Osteocyte (in vitro differentiated cells): ENCODE results near the gene CCDC194. TPM values are rescaled to one million over a fixed set of nuclear protein-coding genes. Genes with fewer than 3 reads are reported as not detected.
A peak's percentile ranks its signal among the peaks of the same experiment; 100 is the strongest.

Source experiments
- DNase-seq: peaks from one replicate; pipeline ENCODE4 v3.0.0; 2021; ENCODE audit warnings: mixed read lengths; ENCODE audit not compliant: unreplicated experiment; ENCODE audit errors: extremely low spot score
- H3K27ac Mint-ChIP-seq: one replicate; pipeline ENCODE4 v1.8.0; 2021; ENCODE audit warnings: mild to moderate bottlenecking, mixed read lengths; ENCODE audit not compliant: unreplicated experiment
- H3K27me3 Mint-ChIP-seq: one replicate; pipeline ENCODE4 v1.8.0; 2021; ENCODE audit warnings: mixed read lengths; ENCODE audit not compliant: unreplicated experiment
- H3K36me3 Mint-ChIP-seq: one replicate; pipeline ENCODE4 v1.8.0; 2021; ENCODE audit warnings: mixed read lengths; ENCODE audit not compliant: unreplicated experiment
- H3K4me1 Mint-ChIP-seq: one replicate; pipeline ENCODE4 v1.8.0; 2021; ENCODE audit warnings: mixed read lengths; ENCODE audit not compliant: unreplicated experiment
- H3K4me3 Mint-ChIP-seq: one replicate; pipeline ENCODE4 v1.8.0; 2021; ENCODE audit warnings: mild to moderate bottlenecking, moderate library complexity, mixed read lengths; ENCODE audit not compliant: unreplicated experiment
- H3K9me3 Mint-ChIP-seq: one replicate; pipeline ENCODE4 v1.8.0; 2021; ENCODE audit warnings: mixed read lengths; ENCODE audit not compliant: unreplicated experiment
- total RNA-seq: library from RNA; stranded (reverse); gene quantifications from 2 replicates; pipeline ENCODE4 v1.2.1, GENCODE V29; 2021
- TF ChIP-seq, protein P1 (sequence below): fragments of 200-600 bp; sonication (generic); IDR thresholded peaks from 2 replicates; pipeline ENCODE4 v1.5.0; 2021; ENCODE audit warnings: antibody characterized with exemption, mild to moderate bottlenecking, moderate library complexity

Gene CCDC194
- total RNA-seq, 1 donor from 2014 or later: not detected

DNA sequence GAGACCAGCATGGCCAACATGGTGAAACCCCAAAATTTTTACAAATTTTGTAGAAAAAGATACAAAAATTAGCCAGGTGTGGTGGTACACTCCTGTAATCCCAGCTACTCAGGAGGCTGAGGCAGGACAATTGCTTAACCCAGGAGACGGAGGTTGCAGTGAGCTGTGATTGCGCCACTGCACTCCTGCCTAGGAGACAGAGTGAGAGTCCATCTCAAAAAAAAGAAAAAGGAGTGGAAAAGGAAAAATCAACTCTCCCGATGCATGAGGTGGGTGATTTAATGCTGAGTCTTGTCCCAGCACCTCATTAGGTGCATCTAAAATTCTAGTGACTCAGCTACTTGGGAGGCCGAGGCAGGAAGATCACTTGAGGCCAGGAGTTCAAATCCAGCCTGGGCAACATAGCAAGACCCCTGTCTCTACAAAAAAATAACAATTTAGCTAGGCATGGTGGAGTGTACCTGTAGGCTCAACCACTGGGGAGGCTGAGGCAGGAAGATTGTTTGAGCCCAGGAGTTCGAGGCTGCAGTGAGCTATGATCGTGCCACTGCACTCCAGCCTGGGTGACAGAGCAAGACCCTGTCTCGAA lies 36.8 kb downstream of the CCDC194 start:
- DNase-seq: no peak
- TF ChIP-seq, protein P1, sequence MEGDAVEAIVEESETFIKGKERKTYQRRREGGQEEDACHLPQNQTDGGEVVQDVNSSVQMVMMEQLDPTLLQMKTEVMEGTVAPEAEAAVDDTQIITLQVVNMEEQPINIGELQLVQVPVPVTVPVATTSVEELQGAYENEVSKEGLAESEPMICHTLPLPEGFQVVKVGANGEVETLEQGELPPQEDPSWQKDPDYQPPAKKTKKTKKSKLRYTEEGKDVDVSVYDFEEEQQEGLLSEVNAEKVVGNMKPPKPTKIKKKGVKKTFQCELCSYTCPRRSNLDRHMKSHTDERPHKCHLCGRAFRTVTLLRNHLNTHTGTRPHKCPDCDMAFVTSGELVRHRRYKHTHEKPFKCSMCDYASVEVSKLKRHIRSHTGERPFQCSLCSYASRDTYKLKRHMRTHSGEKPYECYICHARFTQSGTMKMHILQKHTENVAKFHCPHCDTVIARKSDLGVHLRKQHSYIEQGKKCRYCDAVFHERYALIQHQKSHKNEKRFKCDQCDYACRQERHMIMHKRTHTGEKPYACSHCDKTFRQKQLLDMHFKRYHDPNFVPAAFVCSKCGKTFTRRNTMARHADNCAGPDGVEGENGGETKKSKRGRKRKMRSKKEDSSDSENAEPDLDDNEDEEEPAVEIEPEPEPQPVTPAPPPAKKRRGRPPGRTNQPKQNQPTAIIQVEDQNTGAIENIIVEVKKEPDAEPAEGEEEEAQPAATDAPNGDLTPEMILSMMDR: no peak
- Mint-ChIP-seq H3K9me3 (no peaks in the 10 kb centered on the region), H3K27me3 (peaks cover under 1% of the 10 kb centered on the region), H3K4me3 (no peak overlapping the region), H3K27ac (no peak overlapping the region), H3K36me3 (no peaks in the 10 kb centered on the region), H3K4me1 (peaks cover 17% of the 10 kb centered on the region)

DNA sequence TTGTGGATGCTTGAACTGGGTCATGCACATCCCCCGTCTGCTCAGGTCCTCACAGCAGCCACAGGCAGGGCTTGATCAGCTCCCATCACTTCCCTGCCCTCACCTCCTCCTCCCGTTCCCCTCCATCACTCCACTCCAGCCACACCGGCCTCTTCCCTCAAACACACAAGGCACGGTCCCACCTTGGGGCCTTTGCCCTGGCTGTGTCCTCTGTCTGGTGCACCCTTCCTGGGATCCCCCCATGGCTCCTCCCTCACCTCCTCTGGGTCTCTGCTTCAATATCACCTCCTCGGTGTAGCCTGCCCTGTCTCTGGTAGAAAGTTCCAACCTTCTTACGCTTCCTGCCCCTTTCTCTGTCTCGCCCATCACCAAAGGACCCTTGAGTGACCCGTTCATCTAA lies 40.6 kb downstream of the CCDC194 start:
- DNase-seq: no peak
- H3K4me3 Mint-ChIP-seq: no peak overlapping the region
- TF ChIP-seq, protein P1: no peak
- H3K27me3 Mint-ChIP-seq: no peaks in the 10 kb centered on the region
- no peak overlapping the region for H3K27ac Mint-ChIP-seq
- no peaks in the 10 kb centered on the region for H3K9me3 Mint-ChIP-seq
- peaks cover 28% of the 10 kb centered on the region for H3K4me1 Mint-ChIP-seq
- H3K36me3 Mint-ChIP-seq: no peaks in the 10 kb centered on the region

DNA sequence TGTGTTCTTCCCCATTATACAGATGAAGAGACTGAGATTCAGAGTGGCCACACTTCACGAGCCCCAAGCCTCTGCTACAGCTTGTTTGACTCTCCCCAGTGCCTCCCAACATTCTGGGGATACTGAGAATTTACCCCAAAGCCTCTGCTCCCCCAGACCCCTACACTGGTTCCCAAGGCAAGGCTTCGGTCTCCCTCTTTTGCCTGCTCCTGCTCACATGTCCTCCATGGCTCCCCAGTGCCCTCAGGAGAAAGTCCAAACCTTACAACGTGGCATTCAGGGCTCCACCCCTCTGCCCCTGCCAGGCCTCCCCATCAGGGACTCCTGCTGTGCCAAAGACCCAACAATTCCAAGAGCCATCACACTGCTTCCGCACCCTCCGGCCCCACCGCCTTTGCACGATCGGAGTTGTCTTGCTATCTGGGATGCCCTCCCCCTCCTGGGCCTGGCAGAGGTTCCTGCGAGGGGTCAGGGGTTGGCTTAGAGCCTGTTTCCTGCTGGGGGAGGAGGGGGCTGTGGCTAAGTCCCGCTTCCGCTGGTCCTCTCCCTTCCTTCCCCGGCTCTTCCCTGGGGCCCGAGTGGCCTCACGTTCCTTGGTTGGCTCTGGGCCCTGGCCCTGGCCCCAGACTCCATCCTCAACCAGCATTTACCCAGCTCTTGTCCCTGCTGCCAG lies 41.3 kb downstream of the CCDC194 start:
- H3K27me3 Mint-ChIP-seq: no peaks in the 10 kb centered on the region
- TF ChIP-seq, protein P1: no peak
- H3K27ac Mint-ChIP-seq: no peak overlapping the region

DNA sequence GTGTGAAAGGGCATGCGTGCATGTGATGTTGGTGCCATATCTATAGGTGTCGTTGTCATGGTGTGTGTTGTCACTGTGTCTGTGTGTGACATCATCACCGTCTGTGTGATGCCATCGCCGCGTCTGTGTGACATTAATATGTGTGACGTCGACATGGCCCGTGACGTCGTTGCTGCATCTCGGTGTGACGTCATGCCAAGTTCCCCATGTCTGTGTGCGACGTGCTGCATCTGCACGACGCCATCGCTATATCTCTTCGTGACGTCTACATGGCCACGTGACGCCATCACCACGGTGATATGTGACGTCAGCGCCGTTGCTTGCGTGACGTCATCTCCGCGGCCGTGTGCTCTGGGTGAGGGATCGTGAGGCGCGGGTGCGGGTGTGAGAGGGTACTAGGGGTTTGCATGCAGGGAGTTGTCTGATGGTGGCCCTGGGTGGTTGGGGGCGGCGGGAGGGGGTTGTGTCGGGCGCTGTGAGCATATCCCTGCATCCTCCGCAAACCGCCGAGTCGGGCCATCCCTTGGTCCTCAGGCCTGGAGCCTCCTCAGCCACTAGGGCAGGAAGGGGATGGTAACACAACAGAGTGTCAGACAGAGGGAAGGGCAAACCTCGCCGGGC lies 42.1 kb downstream of the CCDC194 start:
- DNase-seq: no peak
- Mint-ChIP-seq H3K36me3 (no peaks in the 10 kb centered on the region), H3K27ac (no peak overlapping the region), H3K9me3 (no peaks in the 10 kb centered on the region), H3K4me3 (no peak overlapping the region), H3K4me1 (peaks cover 40% of the 10 kb centered on the region), H3K27me3 (no peaks in the 10 kb centered on the region)
- TF ChIP-seq, protein P1: no peak

More for the DNA sequence above, 41.3 kb downstream of the CCDC194 start:
- Mint-ChIP-seq H3K4me3 (no peak overlapping the region), H3K9me3 (no peaks in the 10 kb centered on the region), H3K36me3 (no peaks in the 10 kb centered on the region), H3K4me1 (peaks cover 32% of the 10 kb centered on the region)
- no peak for DNase-seq

DNA sequence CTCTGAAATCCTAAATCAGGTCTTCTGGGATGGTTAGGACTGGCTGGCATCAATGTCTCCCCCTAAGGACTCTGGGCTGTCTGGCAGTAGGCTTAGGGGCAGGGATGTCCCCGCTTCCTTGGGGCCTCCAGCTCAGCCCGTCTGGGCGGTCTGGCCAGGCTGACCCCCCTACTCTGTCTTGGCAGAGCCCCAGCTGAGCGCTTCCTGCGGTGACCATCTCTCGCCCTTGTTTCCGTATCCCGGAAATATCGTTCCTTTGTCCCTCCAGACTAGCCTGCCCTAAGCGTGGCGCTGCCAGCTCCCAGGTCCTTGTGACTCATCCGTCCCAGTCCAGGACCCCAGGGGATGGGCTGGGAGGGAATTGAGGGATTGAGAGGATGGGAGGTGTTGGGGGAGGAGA lies 45.3 kb downstream of the CCDC194 start:
- H3K4me1 Mint-ChIP-seq: peaks cover 50% of the 10 kb centered on the region
- no peaks in the 10 kb centered on the region for H3K27me3 Mint-ChIP-seq
- H3K9me3 Mint-ChIP-seq: no peaks in the 10 kb centered on the region
- no peaks in the 10 kb centered on the region for H3K36me3 Mint-ChIP-seq
- H3K27ac Mint-ChIP-seq: peak overlapping the region; percentile 91
- TF ChIP-seq, protein P1: no peak
- peak; percentile 89 for DNase-seq
- H3K4me3 Mint-ChIP-seq: peak overlapping the region; percentile 19
